HG02588 (cell line): ENCODE data around the gene MFGE8.

Source experiments
- ATAC-seq: cut with Tn5 transposase; IDR thresholded peaks from one replicate; pipeline ENCODE4 v1.9.1; 2021; ENCODE audit warnings: mild to moderate bottlenecking, moderate library complexity; ENCODE audit not compliant: unreplicated experiment

The MFGE8 gene

GRCh38 chr15:88874684-88875083 lies 38.5 kb downstream of the MFGE8 start:
- no peak for ATAC-seq

GRCh38 chr15:88874275-88874674 lies 38.9 kb downstream of the MFGE8 start:
- ATAC-seq: no peak

GRCh38 chr15:88873786-88874185 lies 39.4 kb downstream of the MFGE8 start:
- ATAC-seq: no peak

- no peak for ATAC-seq
These were observed 40.5 kb downstream of the MFGE8 start for GRCh38 chr15:88872706-88873105.

- ATAC-seq: no peak
These were observed 41.1 kb downstream of the MFGE8 start for GRCh38 chr15:88872106-88872505.

- no peak for ATAC-seq
These were observed 41.9 kb downstream of the MFGE8 start for GRCh38 chr15:88871313-88871712.

- ATAC-seq: no peak
These were observed 46.8 kb downstream of the MFGE8 start for GRCh38 chr15:88866295-88866881.

GRCh38 chr15:88865498-88866099 lies 47.6 kb downstream of the MFGE8 start:
- ATAC-seq: no peak

GRCh38 chr15:88864861-88865497 lies 48.2 kb downstream of the MFGE8 start:
- no peak for ATAC-seq

- ATAC-seq: no peak
These were observed 49.8 kb downstream of the MFGE8 start for GRCh38 chr15:88863412-88863811.

- ATAC-seq: no peak
These were observed 53.0 kb downstream of the MFGE8 start for GRCh38 chr15:88860212-88860611.

- no peak for ATAC-seq
These were observed 53.6 kb downstream of the MFGE8 start for GRCh38 chr15:88859550-88859949.

- ATAC-seq: no peak
These were observed 54.2 kb downstream of the MFGE8 start for GRCh38 chr15:88858934-88859333.

GRCh38 chr15:88852476-88852875 lies 60.7 kb downstream of the MFGE8 start:
- no peak for ATAC-seq

GRCh38 chr15:88849376-88850072 lies 63.7 kb downstream of the MFGE8 start:
- no peak for ATAC-seq
